Kidney (tissue), 14 donors: ENCODE results near the gene MAP6. TPM values are rescaled to one million over a fixed set of nuclear protein-coding genes. Genes with fewer than 3 reads are reported as not detected.

Experiments
- DNase-seq, 5 donors: peaks; one replicate each; pipeline ENCODE4 v3.0.0-alpha.2; 2013 to 2020
- FAIRE-seq: peaks from 2 replicates; lab custom pipeline; 2012; peaks lifted over from hg19 to GRCh38; lab: Jason Lieb, UNC
- H3K27ac ChIP-seq, 2 donors: one replicate each; pipeline ENCODE4 v1.7.0; 2013; ENCODE audit warnings: low read depth in 2 of 2, low read length in 2 of 2, inconsistent platforms in 1 of 2
- H3K27me3 ChIP-seq: one replicate; pipeline ENCODE4 v1.7.1; 2013; ENCODE audit warnings: low read length, inconsistent platforms; ENCODE audit not compliant: control insufficient read depth, insufficient read depth
- H3K36me3 ChIP-seq, 3 donors: one replicate each; pipeline versions ENCODE4 v1.7.0 to v1.7.1; 2013; ENCODE audit warnings: low read length in 3 of 3, control low read depth in 1 of 3, inconsistent platforms in 1 of 3; ENCODE audit not compliant: insufficient read depth in 3 of 3, control insufficient read depth in 2 of 3
- H3K4me1 ChIP-seq, 3 donors: one replicate each; pipeline versions ENCODE4 v1.7.0 to v1.7.1; 2013; ENCODE audit warnings: low read length in 3 of 3, inconsistent platforms in 1 of 3, low read depth in 1 of 3; ENCODE audit not compliant: control insufficient read depth in 2 of 3, insufficient read depth in 2 of 3
- H3K4me3 ChIP-seq, 3 donors: one replicate each; pipeline versions ENCODE4 v1.7.0 to v1.8.1; 2013; ENCODE audit warnings: low read length in 3 of 3, control low read depth in 1 of 3, inconsistent platforms in 1 of 3
- H3K9ac ChIP-seq, 3 donors: one replicate each; pipeline versions ENCODE4 v1.7.0 to v1.7.1; 2013; ENCODE audit warnings: low read length in 3 of 3, control low read depth in 1 of 3, inconsistent platforms in 1 of 3
- H3K9me3 ChIP-seq, 3 donors: one replicate each; pipeline versions ENCODE4 v1.7.0 to v1.7.1; 2013; ENCODE audit warnings: low read length in 3 of 3, control low read depth in 1 of 3, inconsistent platforms in 1 of 3; ENCODE audit not compliant: control insufficient read depth in 2 of 3, insufficient read depth in 1 of 3
- CTCF ChIP-seq: IDR thresholded peaks from 3 replicates; pipeline ENCODE4 v1.5.1; 2012; ENCODE audit warnings: mild to moderate bottlenecking, moderate library complexity, borderline replicate concordance; ENCODE audit not compliant: insufficient read depth; ENCODE audit errors: extremely low read depth
- intact Hi-C: fragments of 100-400 bp; cut with DNase I; formaldehyde crosslinking; loops from one replicate; pipeline ENCODE4 v1.11.1; 2022
- polyA plus RNA-seq: library from polyadenylated mRNA; stranded (reverse); fragments of 350-450 nt; fragmentation: Illumina TruSeq; extraction: RNeasy Lipid Tissue Mini Kit (QIAGEN cat#74804); gene quantifications from one replicate; pipeline ENCODE4 v1.2.3, GENCODE V29; 2014; ENCODE audit warnings: low read depth, low replicate concordance; ENCODE audit not compliant: insufficient read depth
- total RNA-seq: library from RNA; stranded (reverse); fragmentation: NEBNext Ultra II Directional; extraction: Animal tissue kit (Norgen Biotek cat#: 25700); gene quantifications from one replicate; pipeline ENCODE4 v1.2.1, GENCODE V29; 2021
- donor health status: control.
- donor health status: control.
- donor health status: control.
- donor health status: control.
- donor health status: control.
- donor health status: DM: yes; HTN: yes; CAD: no.
- donor health status: Normal renal cell carcinoma (clear cell type).

The MAP6 gene
- total and polyA plus RNA-seq, 2 donors from 2014 or later: 7.7 to 21.3 TPM

- H3K9me3 ChIP-seq: peaks cover 0 to 7% (median 0%) of the 10 kb centered on the region in 3 donors
- FAIRE-seq: no peak
- no peaks in the 10 kb centered on the region for H3K4me1 ChIP-seq
- H3K27ac ChIP-seq: no peak overlapping the region
- H3K27me3 ChIP-seq: peaks cover 2% of the 10 kb centered on the region
- intact Hi-C loops: no loop called here
- no peak for DNase-seq
- H3K4me3 ChIP-seq: no peak overlapping the region
- H3K9ac ChIP-seq: no peak overlapping the region
- H3K36me3 ChIP-seq: no peaks in the 10 kb centered on the region
- TF ChIP-seq CTCF: no peak
Measured at GRCh38 chr11:75673977-75674582, 5.2 kb upstream of the MAP6 start.

GRCh38 chr11:75667831-75668450 is 897 bp downstream of the MAP6 start:
- no peaks in the 10 kb centered on the region for H3K9me3 ChIP-seq
- TF ChIP-seq CTCF: no peak
- peaks cover 2% of the 10 kb centered on the region for H3K27me3 ChIP-seq
- H3K4me1 ChIP-seq: peaks cover 0 to 6% (median 0%) of the 10 kb centered on the region in 3 donors
- H3K36me3 ChIP-seq: no peaks in the 10 kb centered on the region
- H3K4me3 ChIP-seq: peak overlapping the region; percentile 38 to 54 (median 44)
- no peak overlapping the region for H3K9ac ChIP-seq
- FAIRE-seq: no peak
- H3K27ac ChIP-seq: no peak overlapping the region
- intact Hi-C loops: no loop called here
- DNase-seq: peak; percentile 72 to 87 (median 77)

GRCh38 chr11:75667255-75667830 is 1.5 kb downstream of the MAP6 start:
- intact Hi-C loops: no loop called here
- peak; percentile 5 for TF ChIP-seq CTCF
- no peaks in the 10 kb centered on the region for H3K9me3 ChIP-seq
- FAIRE-seq (no peak), DNase-seq (peak; percentile 36 to 81 (median 59))
- H3K4me1 ChIP-seq: peaks cover 0 to 6% (median 0%) of the 10 kb centered on the region in 3 donors
- H3K4me3 ChIP-seq: peak overlapping the region in 1 of 3 donors; percentile 51
- no peak overlapping the region for H3K27ac ChIP-seq
- no peak overlapping the region for H3K9ac ChIP-seq
- H3K27me3 ChIP-seq: peaks cover 2% of the 10 kb centered on the region
- H3K36me3 ChIP-seq: no peaks in the 10 kb centered on the region
